AG04449 (cell line): ENCODE results near the gene OMA1.
"Not testable (repeated sequence)": the region's sequence is repeated elsewhere in the genome, so short reads cannot be mapped to it uniquely, and the experiment has no call there.

ENCODE experiments used
- CTCF ChIA-PET: fragments of 350-600 bp; formaldehyde crosslinking; extraction: SDS; loops from one replicate; lab custom pipeline; 2021; ENCODE audit warnings: antibody characterized with exemption; lab: Yijun Ruan, JAX
- POLR2A ChIA-PET: fragments of 400-600, 350-600 bp; formaldehyde crosslinking; extraction: SDS; loops from one replicate; lab custom pipeline; 2020; ENCODE audit warnings: antibody characterized with exemption, inconsistent platforms; lab: Yijun Ruan, JAX
- DNase-seq: peaks from one replicate; pipeline ENCODE4 v3.0.0-alpha.2; 2010; ENCODE audit warnings: low read depth, low spot score
- H3K4me3 ChIP-seq: 2 replicates; pipeline ENCODE4 v1.5.1; 2011; ENCODE audit warnings: low read depth, mild to moderate bottlenecking, control low read depth, low read length
- CTCF ChIP-seq: IDR thresholded peaks from one replicate; pipeline ENCODE4 v1.5.1; 2011; ENCODE audit warnings: mild to moderate bottlenecking, moderate library complexity, low read length, control low read depth, inconsistent platforms; ENCODE audit not compliant: insufficient read depth; ENCODE audit errors: missing control alignments

Gene OMA1

DNA sequence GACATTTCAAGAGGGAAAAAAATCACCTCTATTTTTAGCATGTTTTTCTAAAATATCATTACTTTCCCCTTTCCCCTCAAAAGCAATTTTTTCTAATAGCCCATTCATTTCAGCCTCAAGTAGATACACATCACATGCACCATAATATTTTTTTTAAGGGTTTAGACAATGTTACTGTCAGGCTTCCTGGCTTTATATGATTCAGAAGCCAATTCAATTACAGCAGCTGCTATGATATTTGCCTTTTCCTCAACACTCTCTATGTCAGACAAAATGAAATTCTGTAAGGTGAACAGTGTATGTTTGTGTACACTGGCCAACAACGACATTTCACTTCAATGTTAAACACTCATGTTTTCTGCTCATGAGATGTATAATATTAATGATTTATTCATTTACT lies 46.5 kb downstream of the OMA1 start:
- CTCF ChIA-PET = interaction anchor here (1.2 to 3.2 kb wide), 2 partner anchors 15 to 136 kb away, joined by 3 to 16 read pairs; no protein-coding TSS in a partner anchor
- no peak overlapping the region for H3K4me3 ChIP-seq
- no peak for TF ChIP-seq CTCF
- DNase-seq = no peak
- POLR2A ChIA-PET = no interaction called here

DNA sequence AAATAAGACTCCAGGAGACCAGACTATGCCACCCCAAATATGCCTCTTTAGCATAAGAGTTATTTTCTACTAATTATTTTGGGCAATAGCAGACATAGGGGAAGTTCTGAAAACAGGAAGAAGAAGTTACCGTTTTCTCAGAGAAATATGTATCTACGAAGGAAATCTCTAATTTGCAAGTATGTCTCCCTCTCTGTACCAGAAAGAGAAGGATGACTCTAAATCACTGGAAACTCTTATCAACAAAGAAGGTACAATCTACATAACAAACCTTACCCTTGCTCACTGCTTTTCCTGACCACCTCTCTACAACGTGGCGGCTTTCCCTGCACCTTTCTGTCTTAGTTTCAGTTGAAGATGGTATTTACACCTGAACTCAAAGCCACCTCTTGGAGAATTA lies 49.0 kb downstream of the OMA1 start:
- no peak overlapping the region for H3K4me3 ChIP-seq
- POLR2A ChIA-PET = no interaction called here
- no peak for TF ChIP-seq CTCF
- CTCF ChIA-PET = interaction anchor here (1.4 kb wide), 1 partner anchor 18 kb away, joined by 3 read pairs; no protein-coding TSS in a partner anchor
- DNase-seq = no peak

- TF ChIP-seq CTCF = no peak
- POLR2A ChIA-PET = no interaction called here
- DNase-seq = no peak
- H3K4me3 ChIP-seq = no peak overlapping the region
- CTCF ChIA-PET = no interaction called here
Measured at GRCh38 chr1:58496042-58496441, 50.5 kb downstream of the OMA1 start.

- CTCF ChIA-PET = interaction anchor here (0.7 to 1.6 kb wide), 2 partner anchors 27 to 164 kb away, joined by 3 to 5 read pairs; no protein-coding TSS in a partner anchor
- H3K4me3 ChIP-seq, DNase-seq, POLR2A ChIA-PET: not testable (repeated sequence)
Measured at GRCh38 chr1:58488914-58489313, 57.6 kb downstream of the OMA1 start.

- no peak overlapping the region for H3K4me3 ChIP-seq
- DNase-seq = no peak
- TF ChIP-seq CTCF = no peak
- POLR2A ChIA-PET = no interaction called here
- CTCF ChIA-PET = no interaction called here
Measured at GRCh38 chr1:58487002-58487401, 59.5 kb downstream of the OMA1 start.

DNA sequence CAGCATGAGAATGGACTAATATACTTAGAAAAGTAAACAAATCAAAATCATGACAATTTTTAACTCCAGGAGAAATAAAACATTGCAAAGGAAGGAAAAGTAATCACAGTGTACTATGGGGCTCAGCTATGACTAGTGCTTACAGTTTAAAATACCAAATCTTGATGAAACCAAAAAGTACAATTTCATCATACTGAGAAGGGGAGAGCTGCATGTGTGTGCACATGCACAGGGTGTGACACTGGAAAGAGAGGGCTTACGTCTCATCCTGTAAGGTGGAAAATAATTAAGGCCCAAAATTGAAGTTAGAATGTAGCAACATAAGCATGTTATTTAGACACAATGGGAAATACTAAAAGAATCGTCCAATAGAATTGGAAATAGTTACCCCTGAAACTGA lies 64.6 kb downstream of the OMA1 start:
- ChIA-PET CTCF (no interaction called here), POLR2A (no interaction called here)
- H3K4me3 ChIP-seq = no peak overlapping the region
- no peak for TF ChIP-seq CTCF
- no peak for DNase-seq

DNA sequence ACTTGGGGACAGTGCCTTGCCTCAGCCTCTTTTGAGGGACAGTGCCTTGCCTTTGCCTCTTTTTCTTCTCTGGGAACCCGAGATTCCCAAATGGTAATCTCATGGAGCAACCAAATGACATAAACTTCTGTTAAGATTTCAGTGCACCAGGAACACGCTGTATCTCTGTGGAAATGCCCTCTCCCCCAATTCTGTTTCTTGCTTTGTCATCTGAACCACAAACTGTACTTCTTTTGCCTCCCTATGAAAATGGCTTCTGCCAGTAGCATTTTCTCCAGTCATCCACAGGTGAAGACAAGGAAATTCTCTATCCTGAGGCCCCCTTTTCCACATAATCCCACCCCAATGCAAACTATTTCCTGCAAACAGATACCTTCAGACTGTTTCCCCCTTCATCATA lies 66.3 kb downstream of the OMA1 start:
- DNase-seq = no peak
- no peak for TF ChIP-seq CTCF
- no peak overlapping the region for H3K4me3 ChIP-seq
- ChIA-PET POLR2A (no interaction called here), CTCF (no interaction called here)
